ENCODE data around the gene RPUSD1. TPM values are rescaled to one million over a fixed set of nuclear protein-coding genes. Genes with fewer than 3 reads are reported as not detected.

RPUSD1 gene
- total RNA-seq, 4 donors from 2014 or later, result 5.9 to 80.0 (median 16.7) TPM

GRCh38 chr16:814974-815373 is 26.8 kb upstream of the RPUSD1 start:
- no peak overlapping the region for H3K27ac ChIP-seq
- peaks cover 0 to 4% of the 10 kb centered on the region in 2 donors for H3K4me1 ChIP-seq
- intact Hi-C loops (cut with DNase I; ENCODE audit: low total_unique reads), result no loop called here
- H3K9me3 ChIP-seq, result no peaks in the 10 kb centered on the region
- no peak for DNase-seq
- TF ChIP-seq POLR2A (IDR thresholded peaks at IDR 0.05) (no peak), CTCF (IDR thresholded peaks at IDR 0.05) (no peak)
- no peak overlapping the region for H3K4me3 ChIP-seq
- H3K36me3 ChIP-seq, result no peaks in the 10 kb centered on the region
- peaks cover 0 to 36% of the 10 kb centered on the region in 2 donors for H3K27me3 ChIP-seq

DNA sequence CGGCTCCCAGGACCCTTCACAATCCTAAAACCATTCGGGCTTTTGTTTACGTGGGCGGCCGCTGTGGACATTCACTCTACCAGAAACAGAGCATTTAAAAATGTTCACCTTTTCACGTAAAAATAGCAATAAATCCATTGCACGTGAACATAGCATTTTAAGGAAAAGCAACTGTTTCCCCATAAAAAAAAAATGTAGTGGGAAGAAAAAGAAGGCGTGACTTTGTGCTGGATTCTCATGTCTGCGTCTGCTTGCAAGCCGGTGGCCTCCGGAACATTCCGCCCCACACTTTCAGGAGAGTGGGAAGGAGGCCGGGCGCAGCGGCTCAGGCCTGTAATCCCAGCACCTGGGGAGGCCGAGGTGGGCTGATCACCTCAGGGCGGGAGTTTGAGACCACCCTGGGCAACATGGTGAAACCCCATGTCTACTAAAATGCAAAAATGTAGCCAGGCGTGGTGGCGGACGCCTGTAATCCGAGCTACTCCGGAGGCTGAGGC is 25.8 kb upstream of the RPUSD1 start:
- TF ChIP-seq CTCF (IDR thresholded peaks at IDR 0.05), result no peak
- no peak for TF ChIP-seq POLR2A (IDR thresholded peaks at IDR 0.05)
- H3K27ac ChIP-seq, result no peak overlapping the region
- H3K27me3 ChIP-seq, result peaks cover 0 to 36% of the 10 kb centered on the region in 2 donors
- no peaks in the 10 kb centered on the region for H3K9me3 ChIP-seq
- no peak for DNase-seq
- no peaks in the 10 kb centered on the region for H3K36me3 ChIP-seq
- peaks cover 0 to 4% of the 10 kb centered on the region in 2 donors for H3K4me1 ChIP-seq
- intact Hi-C loops (cut with DNase I; ENCODE audit: low total_unique reads), result no loop called here
- H3K4me3 ChIP-seq, result no peak overlapping the region

DNA sequence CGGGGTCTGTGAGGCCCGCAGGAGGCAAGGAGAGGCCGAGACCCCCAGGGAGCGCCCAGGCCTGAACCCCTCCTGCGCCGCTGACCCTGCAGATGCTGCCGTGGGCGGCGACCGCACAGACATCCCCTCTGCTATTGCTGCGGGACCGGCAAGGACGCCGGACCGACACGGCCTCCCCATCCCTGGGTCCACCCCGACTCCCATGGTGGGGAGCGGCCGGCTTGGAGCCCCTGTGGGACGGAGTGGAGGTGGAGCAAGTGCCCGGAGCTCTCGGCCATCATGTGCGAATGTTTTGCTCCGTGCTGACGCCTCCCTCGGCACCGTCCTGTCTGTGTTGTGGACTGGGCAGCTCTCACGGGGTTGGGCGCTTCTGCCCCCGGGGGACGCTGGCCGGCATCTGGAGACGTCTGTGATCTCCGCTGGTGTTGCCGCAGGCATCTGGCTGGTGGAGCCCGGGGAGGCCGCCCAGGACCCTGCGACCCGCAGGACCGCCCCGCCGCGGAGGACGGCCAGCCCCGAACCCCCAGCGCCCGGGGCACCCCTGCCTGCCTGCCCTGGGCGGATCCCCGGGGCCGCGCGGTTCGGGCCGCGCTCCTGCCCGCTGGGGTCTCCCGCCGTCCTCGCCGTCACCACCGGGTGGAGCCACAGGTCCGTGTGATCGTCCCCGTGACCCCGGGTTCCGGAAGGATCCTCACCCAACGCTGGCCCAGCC is 25.2 kb upstream of the RPUSD1 start:
- Histone ChIP-seq H3K36me3 (no peaks in the 10 kb centered on the region), H3K27ac (no peak overlapping the region), H3K27me3 (peaks cover 0 to 30% of the 10 kb centered on the region in 2 donors), H3K9me3 (no peaks in the 10 kb centered on the region), H3K4me1 (peaks cover 0 to 4% of the 10 kb centered on the region in 2 donors), H3K4me3 (no peak overlapping the region)
- no peak for DNase-seq
- TF ChIP-seq POLR2A (IDR thresholded peaks at IDR 0.05) (no peak), CTCF (IDR thresholded peaks at IDR 0.05) (peak in 3 of 4 experiments; percentile 12 to 65 (median 52))
- intact Hi-C loops (cut with DNase I; ENCODE audit: low total_unique reads), result no loop called here

DNA sequence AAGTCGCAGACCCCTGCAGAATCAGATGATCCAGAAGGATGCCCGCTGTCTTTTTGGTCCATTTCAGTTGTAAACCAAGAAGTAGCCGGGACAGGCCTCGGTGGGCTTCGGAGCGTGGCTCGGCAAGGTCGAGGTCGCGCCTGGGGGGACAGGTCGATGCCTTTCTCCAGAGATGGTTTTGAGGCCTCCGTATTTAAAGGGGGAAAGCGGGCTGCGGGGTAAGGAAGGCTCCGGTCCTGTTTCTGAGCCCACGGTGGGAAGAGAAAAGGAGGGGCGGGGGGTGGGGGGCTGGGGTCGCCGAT is 19.9 kb upstream of the RPUSD1 start:
- Histone ChIP-seq H3K9me3 (no peaks in the 10 kb centered on the region), H3K36me3 (no peaks in the 10 kb centered on the region), H3K4me1 (no peaks in the 10 kb centered on the region), H3K4me3 (peak overlapping the region; percentile 64 to 72), H3K27ac (peak overlapping the region; percentile 18 to 91), H3K27me3 (peaks cover 0 to 2% of the 10 kb centered on the region in 2 donors)
- intact Hi-C loops (cut with DNase I; ENCODE audit: low total_unique reads), result no loop called here
- TF ChIP-seq CTCF (IDR thresholded peaks at IDR 0.05), result no peak
- no peak for TF ChIP-seq POLR2A (IDR thresholded peaks at IDR 0.05)
- no peak for DNase-seq

GRCh38 chr16:807347-808084 is 19.3 kb upstream of the RPUSD1 start:
- TF ChIP-seq CTCF (IDR thresholded peaks at IDR 0.05) (peak in 1 of 4 experiments; percentile 14), POLR2A (IDR thresholded peaks at IDR 0.05) (peak; percentile 13 to 63)
- DNase-seq, result peak; percentile 89 to 91
- peak overlapping the region; percentile 64 to 72 for H3K4me3 ChIP-seq
- H3K9me3 ChIP-seq, result no peaks in the 10 kb centered on the region
- intact Hi-C loops (cut with DNase I; ENCODE audit: low total_unique reads), result no loop called here
- no peaks in the 10 kb centered on the region for H3K27me3 ChIP-seq
- no peaks in the 10 kb centered on the region for H3K4me1 ChIP-seq
- H3K27ac ChIP-seq, result peak overlapping the region; percentile 76 to 91
- no peaks in the 10 kb centered on the region for H3K36me3 ChIP-seq

All from uterus (tissue), 4 donors.